ENCODE data around the gene TRANK1.
"Not testable (repeated sequence)": the region's sequence is repeated elsewhere in the genome, so short reads cannot be mapped to it uniquely, and the experiment has no call there.

Gene TRANK1

GRCh38 chr3:36956155-36956554 lies 11.3 kb upstream of the TRANK1 start:
- H3K27me3 ChIP-seq (ENCODE audit: control insufficient read depth, insufficient read depth, low read length): no peaks in the 10 kb centered on the region
- H3K36me3 ChIP-seq (ENCODE audit: control insufficient read depth, insufficient read depth, low read length): no peaks in the 10 kb centered on the region
- peaks cover 4% of the 10 kb centered on the region; the same call in 1 of the 2 replicates for H3K4me1 ChIP-seq (ENCODE audit: control insufficient read depth, insufficient read depth, low read length)
- H3K27ac ChIP-seq (ENCODE audit: low read depth, low read length): no peak overlapping the region
- H3K4me3 ChIP-seq (ENCODE audit: low read depth, low read length): no peak overlapping the region
- no peaks in the 10 kb centered on the region for H3K9me3 ChIP-seq (ENCODE audit: control insufficient read depth, insufficient read depth, low read length)
- H3K9ac ChIP-seq (ENCODE audit: low read depth, low read length): no peak overlapping the region

- H3K27me3 ChIP-seq (ENCODE audit: control insufficient read depth, insufficient read depth, low read length): no peaks in the 10 kb centered on the region
These were observed 9.7 kb upstream of the TRANK1 start for GRCh38 chr3:36954452-36955134.

GRCh38 chr3:36947814-36948213 lies 3.0 kb upstream of the TRANK1 start:
- not testable (repeated sequence) for H3K27ac ChIP-seq (ENCODE audit: low read depth, low read length); H3K36me3 ChIP-seq (ENCODE audit: control insufficient read depth, insufficient read depth, low read length); H3K9me3 ChIP-seq (ENCODE audit: control insufficient read depth, insufficient read depth, low read length); H3K4me3 ChIP-seq (ENCODE audit: low read depth, low read length); H3K4me1 ChIP-seq (ENCODE audit: control insufficient read depth, insufficient read depth, low read length); H3K9ac ChIP-seq (ENCODE audit: low read depth, low read length)
- H3K27me3 ChIP-seq (ENCODE audit: control insufficient read depth, insufficient read depth, low read length): peaks cover 28% of the 10 kb centered on the region

More at GRCh38 chr3:36954452-36955134, 9.7 kb upstream of the TRANK1 start:
- H3K4me1 ChIP-seq (ENCODE audit: control insufficient read depth, insufficient read depth, low read length): peaks cover 6% of the 10 kb centered on the region; the same call in 1 of the 2 replicates
- no peak overlapping the region for H3K4me3 ChIP-seq (ENCODE audit: low read depth, low read length)
- H3K9ac ChIP-seq (ENCODE audit: low read depth, low read length): no peak overlapping the region
- H3K9me3 ChIP-seq (ENCODE audit: control insufficient read depth, insufficient read depth, low read length): no peaks in the 10 kb centered on the region
- H3K36me3 ChIP-seq (ENCODE audit: control insufficient read depth, insufficient read depth, low read length): no peaks in the 10 kb centered on the region
- no peak overlapping the region for H3K27ac ChIP-seq (ENCODE audit: low read depth, low read length)

GRCh38 chr3:36945333-36945980 lies 603 bp upstream of the TRANK1 start:
- Histone ChIP-seq H3K4me3 (ENCODE audit: low read depth, low read length) (peak overlapping the region; percentile 71), H3K27ac (ENCODE audit: low read depth, low read length) (no peak overlapping the region), H3K9me3 (ENCODE audit: control insufficient read depth, insufficient read depth, low read length) (0 out of 2 replicates have a peak, but pooled peaks cover 5% of the 10 kb centered on the region), H3K9ac (ENCODE audit: low read depth, low read length) (no peak overlapping the region), H3K27me3 (ENCODE audit: control insufficient read depth, insufficient read depth, low read length) (peaks cover 28% of the 10 kb centered on the region), H3K36me3 (ENCODE audit: control insufficient read depth, insufficient read depth, low read length) (no peaks in the 10 kb centered on the region), H3K4me1 (ENCODE audit: control insufficient read depth, insufficient read depth, low read length) (no peaks in the 10 kb centered on the region; the same call in 1 of the 2 replicates)

- Histone ChIP-seq H3K4me3 (ENCODE audit: low read depth, low read length) (peak overlapping the region; percentile 71), H3K9ac (ENCODE audit: low read depth, low read length) (peak overlapping the region; percentile 69), H3K9me3 (ENCODE audit: control insufficient read depth, insufficient read depth, low read length) (0 out of 2 replicates have a peak, but pooled peaks cover 5% of the 10 kb centered on the region)
These were observed 728 bp downstream of the TRANK1 start for GRCh38 chr3:36944012-36944640.

GRCh38 chr3:36943601-36944000 lies 1.3 kb downstream of the TRANK1 start:
- Histone ChIP-seq H3K4me1 (ENCODE audit: control insufficient read depth, insufficient read depth, low read length) (no peaks in the 10 kb centered on the region; the same call in 1 of the 2 replicates), H3K4me3 (ENCODE audit: low read depth, low read length) (peak overlapping the region; percentile 71), H3K9me3 (ENCODE audit: control insufficient read depth, insufficient read depth, low read length) (0 out of 2 replicates have a peak, but pooled peaks cover 5% of the 10 kb centered on the region), H3K9ac (ENCODE audit: low read depth, low read length) (peak overlapping the region; percentile 69; the same call in 1 of the 2 replicates), H3K27me3 (ENCODE audit: control insufficient read depth, insufficient read depth, low read length) (peaks cover 28% of the 10 kb centered on the region), H3K27ac (ENCODE audit: low read depth, low read length) (no peak overlapping the region), H3K36me3 (ENCODE audit: control insufficient read depth, insufficient read depth, low read length) (no peaks in the 10 kb centered on the region)

More at GRCh38 chr3:36944012-36944640, 728 bp downstream of the TRANK1 start:
- H3K27ac ChIP-seq (ENCODE audit: low read depth, low read length): no peak overlapping the region
- H3K4me1 ChIP-seq (ENCODE audit: control insufficient read depth, insufficient read depth, low read length): no peaks in the 10 kb centered on the region; the same call in 1 of the 2 replicates
- H3K27me3 ChIP-seq (ENCODE audit: control insufficient read depth, insufficient read depth, low read length): peaks cover 28% of the 10 kb centered on the region
- H3K36me3 ChIP-seq (ENCODE audit: control insufficient read depth, insufficient read depth, low read length): no peaks in the 10 kb centered on the region

GRCh38 chr3:36942638-36943248 lies 2.1 kb downstream of the TRANK1 start:
- H3K4me3 ChIP-seq (ENCODE audit: low read depth, low read length): no peak overlapping the region
- H3K9ac ChIP-seq (ENCODE audit: low read depth, low read length): no peak overlapping the region
- H3K4me1 ChIP-seq (ENCODE audit: control insufficient read depth, insufficient read depth, low read length): peaks cover 3% of the 10 kb centered on the region
- no peaks in the 10 kb centered on the region for H3K9me3 ChIP-seq (ENCODE audit: control insufficient read depth, insufficient read depth, low read length)
- H3K36me3 ChIP-seq (ENCODE audit: control insufficient read depth, insufficient read depth, low read length): no peaks in the 10 kb centered on the region
- H3K27me3 ChIP-seq (ENCODE audit: control insufficient read depth, insufficient read depth, low read length): peaks cover 28% of the 10 kb centered on the region
- no peak overlapping the region for H3K27ac ChIP-seq (ENCODE audit: low read depth, low read length)

GRCh38 chr3:36941658-36942057 lies 3.2 kb downstream of the TRANK1 start:
- no peak overlapping the region for H3K27ac ChIP-seq (ENCODE audit: low read depth, low read length)
- H3K4me1 ChIP-seq (ENCODE audit: control insufficient read depth, insufficient read depth, low read length): peaks cover 6% of the 10 kb centered on the region

GRCh38 chr3:36941162-36941561 lies 3.7 kb downstream of the TRANK1 start:
- H3K4me1 ChIP-seq (ENCODE audit: control insufficient read depth, insufficient read depth, low read length): peaks cover 6% of the 10 kb centered on the region
- no peak overlapping the region for H3K9ac ChIP-seq (ENCODE audit: low read depth, low read length)
- H3K4me3 ChIP-seq (ENCODE audit: low read depth, low read length): no peak overlapping the region
- H3K9me3 ChIP-seq (ENCODE audit: control insufficient read depth, insufficient read depth, low read length): no peaks in the 10 kb centered on the region
- peaks cover 28% of the 10 kb centered on the region for H3K27me3 ChIP-seq (ENCODE audit: control insufficient read depth, insufficient read depth, low read length)
- H3K27ac ChIP-seq (ENCODE audit: low read depth, low read length): no peak overlapping the region
- H3K36me3 ChIP-seq (ENCODE audit: control insufficient read depth, insufficient read depth, low read length): no peaks in the 10 kb centered on the region

More at GRCh38 chr3:36941658-36942057, 3.2 kb downstream of the TRANK1 start:
- H3K27me3 ChIP-seq (ENCODE audit: control insufficient read depth, insufficient read depth, low read length): peaks cover 28% of the 10 kb centered on the region
- no peaks in the 10 kb centered on the region for H3K9me3 ChIP-seq (ENCODE audit: control insufficient read depth, insufficient read depth, low read length)
- no peaks in the 10 kb centered on the region for H3K36me3 ChIP-seq (ENCODE audit: control insufficient read depth, insufficient read depth, low read length)
- H3K9ac ChIP-seq (ENCODE audit: low read depth, low read length): no peak overlapping the region
- no peak overlapping the region for H3K4me3 ChIP-seq (ENCODE audit: low read depth, low read length)

- H3K27me3 ChIP-seq (ENCODE audit: control insufficient read depth, insufficient read depth, low read length): no peaks in the 10 kb centered on the region
- H3K4me3 ChIP-seq (ENCODE audit: low read depth, low read length): no peak overlapping the region
- H3K4me1 ChIP-seq (ENCODE audit: control insufficient read depth, insufficient read depth, low read length): peaks cover 25% of the 10 kb centered on the region
- no peak overlapping the region for H3K9ac ChIP-seq (ENCODE audit: low read depth, low read length)
- H3K27ac ChIP-seq (ENCODE audit: low read depth, low read length): no peak overlapping the region
- H3K36me3 ChIP-seq (ENCODE audit: control insufficient read depth, insufficient read depth, low read length): no peaks in the 10 kb centered on the region
- H3K9me3 ChIP-seq (ENCODE audit: control insufficient read depth, insufficient read depth, low read length): no peaks in the 10 kb centered on the region
These were observed 7.4 kb downstream of the TRANK1 start for GRCh38 chr3:36937492-36937891.

Data from HUES48 (cell line).